Fibroblast of villous mesenchyme (primary cell): ENCODE measurements around the gene DUSP18. TPM values are rescaled to one million over a fixed set of nuclear protein-coding genes. Genes with fewer than 3 reads are reported as not detected.

Experiments used
- DNase-seq: peaks from one replicate; pipeline ENCODE4 v3.0.0-alpha.2; 2010; ENCODE audit warnings: low read depth
- H3K4me3 ChIP-seq: 2 replicates; pipeline ENCODE4 v1.5.1; 2011; ENCODE audit warnings: low read depth, mild to moderate bottlenecking, low read length
- CTCF ChIP-seq: IDR thresholded peaks from 2 replicates; pipeline ENCODE4 v1.5.1; 2012; ENCODE audit warnings: low read depth, mild to moderate bottlenecking, low read length; ENCODE audit not compliant: insufficient read depth
- total RNA-seq: library from RNA; depleted of rRNA; stranded (reverse); fragments of >200 nt; gene quantifications from 2 replicates; pipeline ENCODE4 v1.2.3, GENCODE V29; 2012

Gene DUSP18
- total RNA-seq, 1 donor = 10.4 TPM

GRCh38 chr22:30614268-30614667 is 53.4 kb downstream of the DUSP18 start:
- no peak for DNase-seq
- no peak overlapping the region for H3K4me3 ChIP-seq
- TF ChIP-seq CTCF = no peak

GRCh38 chr22:30612789-30613188 is 54.9 kb downstream of the DUSP18 start:
- DNase-seq = no peak
- TF ChIP-seq CTCF = no peak
- H3K4me3 ChIP-seq = no peak overlapping the region

Other genes starting within 250 kb of the DUSP18 start
- 10.8 and 11.3 TPM in 2 replicates for gene MTFP1, start 242.1 kb downstream of the DUSP18 start, total RNA-seq
- not detected in 2 replicates for gene SEC14L3, start 195.9 kb downstream of the DUSP18 start, total RNA-seq
- under 0.01 TPM in 2 replicates for gene SEC14L4, start 162.2 kb downstream of the DUSP18 start, total RNA-seq
- gene SEC14L6, start 121.1 kb downstream of the DUSP18 start, total RNA-seq = under 0.01 TPM in 1 of 2 replicates, not detected in the other
- not detected in 2 replicates for gene GAL3ST1, start 93.2 kb downstream of the DUSP18 start, total RNA-seq
- gene PES1, start 76.0 kb downstream of the DUSP18 start, total RNA-seq = 51.4 and 57.3 TPM in 2 replicates
- 3.9 and 7.4 TPM in 2 replicates for gene TCN2, start 60.7 kb downstream of the DUSP18 start, total RNA-seq
- gene SLC35E4, start 32.1 kb downstream of the DUSP18 start, total RNA-seq = 8.2 and 9.3 TPM in 2 replicates
- gene OSBP2, start 27.0 kb upstream of the DUSP18 start, total RNA-seq = 0.43 and 0.97 TPM in 2 replicates